HG02571 (cell line): Measurements from ENCODE around the gene SLC9C1.
A peak's percentile ranks its signal among the peaks of the same experiment; 100 is the strongest.

Source experiments
- ATAC-seq: cut with Tn5 transposase; IDR thresholded peaks from one replicate; pipeline ENCODE4 v1.9.1; 2021; ENCODE audit warnings: mild to moderate bottlenecking, moderate library complexity; ENCODE audit not compliant: unreplicated experiment

SLC9C1 gene

GRCh38 chr3:112132975-112133448, 161.0 kb downstream of the SLC9C1 start, which contains the start of gene GCSAM:
GCSAM (minus strand) TSS chr3:112133248; CDS start chr3:112133120, 128 bp downstream.
- ATAC-seq, result peak; percentile 78

- ATAC-seq, result peak; percentile 0
Observed at GRCh38 chr3:112132554-112132953, 161.5 kb downstream of the SLC9C1 start.

GRCh38 chr3:112132088-112132487, 161.9 kb downstream of the SLC9C1 start:
- ATAC-seq, result no peak

GRCh38 chr3:112131111-112131510, 162.9 kb downstream of the SLC9C1 start:
- ATAC-seq, result no peak

GRCh38 chr3:112130638-112130993, 163.4 kb downstream of the SLC9C1 start:
- no peak for ATAC-seq

GRCh38 chr3:112129925-112130637, 163.9 kb downstream of the SLC9C1 start:
- ATAC-seq, result no peak

- peak; percentile 38 for ATAC-seq
Observed at GRCh38 chr3:112128843-112129727, 164.9 kb downstream of the SLC9C1 start.

- no peak for ATAC-seq
Observed at GRCh38 chr3:112127522-112128494, 166.2 kb downstream of the SLC9C1 start.

GRCh38 chr3:112126511-112126911, 167.5 kb downstream of the SLC9C1 start:
- no peak for ATAC-seq

- no peak for ATAC-seq
Observed at GRCh38 chr3:112124907-112125607, 169.0 kb downstream of the SLC9C1 start.

- no peak for ATAC-seq
Observed at GRCh38 chr3:112123548-112123947, 170.5 kb downstream of the SLC9C1 start.

GRCh38 chr3:112122870-112123269, 171.1 kb downstream of the SLC9C1 start:
- no peak for ATAC-seq

GRCh38 chr3:112121577-112122547, 172.2 kb downstream of the SLC9C1 start:
- no peak for ATAC-seq

GRCh38 chr3:112119962-112120836, 173.8 kb downstream of the SLC9C1 start:
- ATAC-seq, result no peak

- no peak for ATAC-seq
Observed at GRCh38 chr3:112117841-112118571, 176.0 kb downstream of the SLC9C1 start.

- ATAC-seq, result no peak
Observed at GRCh38 chr3:112117415-112117814, 176.6 kb downstream of the SLC9C1 start.

GRCh38 chr3:112116748-112117186, 177.2 kb downstream of the SLC9C1 start:
- ATAC-seq, result no peak
